Measurements from ENCODE around the gene RTN4R.
"Not testable (repeated sequence)": the region's sequence is repeated elsewhere in the genome, so short reads cannot be mapped to it uniquely, and the experiment has no call there.

The RTN4R gene

GRCh38 chr22:20303229-20303534, 35.1 kb upstream of the RTN4R start:
- peak overlapping the region; percentile 75 for H2BK5ac ChIP-seq (ENCODE audit: low read length)
- H4K8ac ChIP-seq (ENCODE audit: low read depth, low read length); H2BK12ac ChIP-seq (ENCODE audit: low read length); H3K4me3 ChIP-seq (ENCODE audit: low read length in 2 of 2); H3K4ac ChIP-seq (ENCODE audit: low read length); H3K14ac ChIP-seq (ENCODE audit: low read length); H3K9me3 ChIP-seq (replicated peaks in 1 of 2; ENCODE audit: control insufficient read depth in 2 of 2, insufficient read depth in 1 of 2, low read depth in 1 of 2, low read length in 2 of 2); DNase-seq (ENCODE audit: low spot score); H3K18ac ChIP-seq (ENCODE audit: low read length); H3K36me3 ChIP-seq (replicated peaks in 1 of 2; ENCODE audit: control insufficient read depth in 2 of 2, insufficient read depth in 2 of 2, low read length in 2 of 2); H3K27ac ChIP-seq (replicated peaks; ENCODE audit: low read length); H2BK15ac ChIP-seq (ENCODE audit: low read length); H3K9ac ChIP-seq (ENCODE audit: low read depth, low read length, poor library complexity); H2AK5ac ChIP-seq (ENCODE audit: low read depth, low read length); H3K4me2 ChIP-seq (ENCODE audit: insufficient read depth, low read length, poor library complexity, severe bottlenecking); H3K79me1 ChIP-seq (ENCODE audit: low read depth, low read length); H3K4me1 ChIP-seq (ENCODE audit: control insufficient read depth in 2 of 2, insufficient read depth in 1 of 2, low read depth in 1 of 2, low read length in 2 of 2); H2AFZ ChIP-seq (ENCODE audit: low read length); H2BK120ac ChIP-seq (ENCODE audit: low read depth, low read length); H4K91ac ChIP-seq (ENCODE audit: low read depth, low read length, poor library complexity): not testable (repeated sequence)
- peaks cover 0 to 42% (median 23%) of the 10 kb centered on the region in 3 experiments for H3K27me3 ChIP-seq (ENCODE audit: control insufficient read depth in 3 of 3, insufficient read depth in 3 of 3, low read depth in 1 of 3, low read length in 3 of 3)
- peak overlapping the region; percentile 96 for H3K23ac ChIP-seq (ENCODE audit: low read depth, low read length, poor library complexity)
- WGBS, 2 donors (ENCODE audit: extremely low coverage in 2 of 2, insufficient read length in 2 of 2, insufficient replicate concordance in 1 of 2), result no CpG with 5 or more reads among the region's 7 CpGs

GRCh38 chr22:20302438-20303228, 34.5 kb upstream of the RTN4R start:
- Histone ChIP-seq H3K27me3 (ENCODE audit: control insufficient read depth in 3 of 3, insufficient read depth in 3 of 3, low read depth in 1 of 3, low read length in 3 of 3) (peaks cover 0 to 48% (median 28%) of the 10 kb centered on the region in 3 experiments), H3K9ac (ENCODE audit: low read depth, low read length, poor library complexity) (no peak overlapping the region), H3K4me3 (ENCODE audit: low read length in 2 of 2) (no peak overlapping the region), H2BK5ac (ENCODE audit: low read length) (peak overlapping the region; percentile 75), H3K4me2 (ENCODE audit: insufficient read depth, low read length, poor library complexity, severe bottlenecking) (no peak overlapping the region), H3K36me3 (replicated peaks in 1 of 2; ENCODE audit: control insufficient read depth in 2 of 2, insufficient read depth in 2 of 2, low read length in 2 of 2) (no peaks in the 10 kb centered on the region), H2AFZ (ENCODE audit: low read length) (no peak overlapping the region), H3K4ac (ENCODE audit: low read length) (no peak overlapping the region), H3K18ac (ENCODE audit: low read length) (no peak overlapping the region), H2BK120ac (ENCODE audit: low read depth, low read length) (no peak overlapping the region), H3K14ac (ENCODE audit: low read length) (no peak overlapping the region), H3K23ac (ENCODE audit: low read depth, low read length, poor library complexity) (peak overlapping the region; percentile 96), H4K8ac (ENCODE audit: low read depth, low read length) (no peak overlapping the region), H3K4me1 (ENCODE audit: control insufficient read depth in 2 of 2, insufficient read depth in 1 of 2, low read depth in 1 of 2, low read length in 2 of 2) (peaks cover 2 to 5% of the 10 kb centered on the region in 2 donors), H3K9me3 (replicated peaks in 1 of 2; ENCODE audit: control insufficient read depth in 2 of 2, insufficient read depth in 1 of 2, low read depth in 1 of 2, low read length in 2 of 2) (no peaks in the 10 kb centered on the region), H4K91ac (ENCODE audit: low read depth, low read length, poor library complexity) (no peak overlapping the region), H2BK12ac (ENCODE audit: low read length) (no peak overlapping the region), H3K79me1 (ENCODE audit: low read depth, low read length) (peaks cover 2% of the 10 kb centered on the region), H2BK15ac (ENCODE audit: low read length) (no peak overlapping the region), H3K27ac (replicated peaks; ENCODE audit: low read length) (no peak overlapping the region), H2AK5ac (ENCODE audit: low read depth, low read length) (no peak overlapping the region)
- no CpG with 5 or more reads among the region's 13 CpGs for WGBS, 2 donors (ENCODE audit: extremely low coverage in 2 of 2, insufficient read length in 2 of 2, insufficient replicate concordance in 1 of 2)
- DNase-seq (ENCODE audit: low spot score), result no peak

- Histone ChIP-seq H3K4me3 (ENCODE audit: low read length in 2 of 2) (peak overlapping the region; percentile 33 to 85), H3K4me2 (ENCODE audit: insufficient read depth, low read length, poor library complexity, severe bottlenecking) (peak overlapping the region; percentile 99), H3K27ac (replicated peaks; ENCODE audit: low read length) (no peak overlapping the region), H3K79me1 (ENCODE audit: low read depth, low read length) (peaks cover 2% of the 10 kb centered on the region), H3K23ac (ENCODE audit: low read depth, low read length, poor library complexity) (peak overlapping the region; percentile 91), H3K36me3 (replicated peaks in 1 of 2; ENCODE audit: control insufficient read depth in 2 of 2, insufficient read depth in 2 of 2, low read length in 2 of 2) (no peaks in the 10 kb centered on the region), H2AK5ac (ENCODE audit: low read depth, low read length) (no peak overlapping the region), H4K91ac (ENCODE audit: low read depth, low read length, poor library complexity) (no peak overlapping the region), H3K14ac (ENCODE audit: low read length) (no peak overlapping the region), H2BK12ac (ENCODE audit: low read length) (peak overlapping the region; percentile 41), H2BK120ac (ENCODE audit: low read depth, low read length) (no peak overlapping the region), H3K4ac (ENCODE audit: low read length) (no peak overlapping the region), H4K8ac (ENCODE audit: low read depth, low read length) (no peak overlapping the region), H3K27me3 (ENCODE audit: control insufficient read depth in 3 of 3, insufficient read depth in 3 of 3, low read depth in 1 of 3, low read length in 3 of 3) (peaks cover 0 to 67% (median 39%) of the 10 kb centered on the region in 3 experiments), H2AFZ (ENCODE audit: low read length) (peak overlapping the region; percentile 92), H3K4me1 (ENCODE audit: control insufficient read depth in 2 of 2, insufficient read depth in 1 of 2, low read depth in 1 of 2, low read length in 2 of 2) (peaks cover 2 to 5% of the 10 kb centered on the region in 2 donors), H3K18ac (ENCODE audit: low read length) (peak overlapping the region; percentile 48), H2BK5ac (ENCODE audit: low read length) (no peak overlapping the region), H3K9ac (ENCODE audit: low read depth, low read length, poor library complexity) (peak overlapping the region; percentile 81), H2BK15ac (ENCODE audit: low read length) (no peak overlapping the region), H3K9me3 (replicated peaks in 1 of 2; ENCODE audit: control insufficient read depth in 2 of 2, insufficient read depth in 1 of 2, low read depth in 1 of 2, low read length in 2 of 2) (no peaks in the 10 kb centered on the region)
- no peak for DNase-seq (ENCODE audit: low spot score)
- no CpG with 5 or more reads among the region's 52 CpGs for WGBS, 2 donors (ENCODE audit: extremely low coverage in 2 of 2, insufficient read length in 2 of 2, insufficient replicate concordance in 1 of 2)
Measured at GRCh38 chr22:20299746-20300136, 31.6 kb upstream of the RTN4R start.

DNA sequence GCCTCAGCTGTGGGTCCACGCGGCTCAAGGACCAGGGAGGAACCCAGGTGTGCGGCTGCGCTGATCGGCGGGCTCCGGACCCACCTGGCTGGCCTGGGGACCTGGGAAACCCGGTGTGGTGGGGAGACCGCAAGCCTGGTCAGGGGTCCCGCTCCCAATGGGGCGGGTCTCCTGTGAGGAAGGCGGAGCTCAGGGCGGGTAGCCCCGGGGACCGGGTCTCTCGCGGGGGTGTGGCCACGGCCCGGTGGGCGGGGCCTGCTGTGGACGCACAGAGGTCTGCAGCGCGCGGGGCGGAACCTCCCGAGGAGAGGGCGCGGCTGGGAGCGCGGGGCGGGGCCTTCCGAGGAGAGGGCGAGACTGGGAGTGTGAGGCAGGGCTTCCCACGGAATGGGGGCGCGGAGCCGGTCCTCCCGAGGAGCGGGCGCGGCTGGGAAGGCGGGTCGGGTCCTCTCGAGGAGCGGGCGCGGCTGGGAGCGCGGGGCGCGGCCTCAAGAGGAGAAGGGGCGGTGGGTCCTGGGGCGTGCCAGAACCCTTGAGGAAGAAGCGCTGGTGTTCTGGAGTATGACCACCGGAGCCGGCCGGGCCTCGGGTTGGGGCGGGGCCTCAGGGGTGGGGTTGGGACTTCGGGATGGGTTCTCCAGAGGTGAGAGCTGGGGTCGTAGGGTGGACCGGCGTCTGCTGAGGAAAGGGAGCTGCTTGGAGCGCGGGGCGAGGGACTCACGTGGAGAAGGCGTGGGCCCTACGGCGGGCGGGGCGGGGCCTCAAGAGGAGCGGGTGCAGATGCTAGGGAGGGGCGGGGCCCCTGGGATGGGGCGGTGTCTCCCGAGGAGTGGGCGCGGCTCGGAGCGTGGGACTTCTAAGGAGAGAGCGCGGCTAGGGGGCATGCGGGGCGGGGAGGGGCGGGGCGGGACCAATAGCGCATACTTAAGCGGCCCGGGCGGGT, 31.0 kb upstream of the RTN4R start:
- Histone ChIP-seq H2BK12ac (ENCODE audit: low read length) (no peak overlapping the region), H3K4ac (ENCODE audit: low read length) (no peak overlapping the region), H3K4me2 (ENCODE audit: insufficient read depth, low read length, poor library complexity, severe bottlenecking) (peak overlapping the region; percentile 99), H2BK120ac (ENCODE audit: low read depth, low read length) (no peak overlapping the region), H3K9me3 (replicated peaks in 1 of 2; ENCODE audit: control insufficient read depth in 2 of 2, insufficient read depth in 1 of 2, low read depth in 1 of 2, low read length in 2 of 2) (no peaks in the 10 kb centered on the region), H2BK5ac (ENCODE audit: low read length) (peak overlapping the region; percentile 84), H3K27ac (replicated peaks; ENCODE audit: low read length) (no peak overlapping the region), H3K14ac (ENCODE audit: low read length) (no peak overlapping the region), H4K8ac (ENCODE audit: low read depth, low read length) (no peak overlapping the region), H3K4me1 (ENCODE audit: control insufficient read depth in 2 of 2, insufficient read depth in 1 of 2, low read depth in 1 of 2, low read length in 2 of 2) (peaks cover 2 to 5% of the 10 kb centered on the region in 2 donors), H3K18ac (ENCODE audit: low read length) (peak overlapping the region; percentile 91), H2AFZ (ENCODE audit: low read length) (peak overlapping the region; percentile 92), H3K9ac (ENCODE audit: low read depth, low read length, poor library complexity) (peak overlapping the region; percentile 86), H3K79me1 (ENCODE audit: low read depth, low read length) (peaks cover 2% of the 10 kb centered on the region), H4K91ac (ENCODE audit: low read depth, low read length, poor library complexity) (no peak overlapping the region), H2BK15ac (ENCODE audit: low read length) (peak overlapping the region; percentile 70), H3K4me3 (ENCODE audit: low read length in 2 of 2) (peak overlapping the region; percentile 33 to 76), H2AK5ac (ENCODE audit: low read depth, low read length) (peak overlapping the region; percentile 78), H3K23ac (ENCODE audit: low read depth, low read length, poor library complexity) (peak overlapping the region; percentile 91), H3K27me3 (ENCODE audit: control insufficient read depth in 3 of 3, insufficient read depth in 3 of 3, low read depth in 1 of 3, low read length in 3 of 3) (peaks cover 0 to 67% (median 39%) of the 10 kb centered on the region in 3 experiments), H3K36me3 (replicated peaks in 1 of 2; ENCODE audit: control insufficient read depth in 2 of 2, insufficient read depth in 2 of 2, low read length in 2 of 2) (no peaks in the 10 kb centered on the region)
- DNase-seq (ENCODE audit: low spot score), result peak; percentile 92
- WGBS, 2 donors (ENCODE audit: extremely low coverage in 2 of 2, insufficient read length in 2 of 2, insufficient replicate concordance in 1 of 2), result no CpG with 5 or more reads among the region's 90 CpGs
